CD4-positive, alpha-beta T cell treated with Interleukin-6 for 4 hours (primary cell): ENCODE measurements around the gene PCDHB4.
A peak's percentile ranks its signal among the peaks of the same experiment; 100 is the strongest.
"Not testable (repeated sequence)": the region's sequence is repeated elsewhere in the genome, so short reads cannot be mapped to it uniquely, and the experiment has no call there.

Source experiments
- DNase-seq: peaks from one replicate; pipeline ENCODE4 v3.0.0-alpha.2; 2020; ENCODE audit warnings: mixed read lengths

Gene PCDHB4

DNA sequence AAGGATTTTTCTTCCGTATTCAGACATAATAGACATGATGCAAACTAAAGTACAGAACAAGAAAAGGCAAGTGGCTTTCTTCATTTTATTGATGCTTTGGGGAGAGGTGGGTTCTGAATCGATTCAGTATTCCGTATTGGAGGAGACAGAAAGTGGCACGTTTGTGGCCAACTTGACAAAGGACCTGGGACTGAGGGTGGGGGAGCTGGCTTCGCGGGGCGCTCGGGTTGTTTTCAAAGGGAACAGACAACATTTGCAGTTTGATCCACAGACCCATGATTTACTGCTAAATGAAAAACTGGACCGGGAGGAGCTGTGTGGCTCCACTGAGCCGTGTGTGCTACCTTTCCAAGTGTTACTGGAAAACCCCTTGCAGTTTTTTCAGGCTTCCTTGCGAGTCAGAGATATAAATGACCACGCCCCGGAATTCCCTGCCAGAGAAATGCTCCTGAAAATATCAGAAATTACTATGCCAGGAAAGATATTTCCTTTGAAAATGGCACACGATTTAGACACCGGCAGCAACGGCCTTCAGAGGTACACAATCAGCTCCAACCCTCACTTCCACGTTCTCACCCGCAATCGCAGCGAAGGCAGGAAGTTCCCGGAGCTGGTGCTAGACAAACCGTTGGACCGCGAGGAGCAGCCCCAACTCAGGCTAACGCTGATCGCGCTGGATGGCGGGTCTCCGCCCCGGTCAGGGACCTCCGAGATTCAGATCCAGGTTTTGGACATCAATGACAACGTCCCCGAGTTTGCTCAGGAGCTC lies 28.8 kb downstream of the PCDHB4 start:
- no peak for DNase-seq

GRCh38 chr5:141150993-141151325 lies 29.3 kb downstream of the PCDHB4 start:
- no peak for DNase-seq

DNA sequence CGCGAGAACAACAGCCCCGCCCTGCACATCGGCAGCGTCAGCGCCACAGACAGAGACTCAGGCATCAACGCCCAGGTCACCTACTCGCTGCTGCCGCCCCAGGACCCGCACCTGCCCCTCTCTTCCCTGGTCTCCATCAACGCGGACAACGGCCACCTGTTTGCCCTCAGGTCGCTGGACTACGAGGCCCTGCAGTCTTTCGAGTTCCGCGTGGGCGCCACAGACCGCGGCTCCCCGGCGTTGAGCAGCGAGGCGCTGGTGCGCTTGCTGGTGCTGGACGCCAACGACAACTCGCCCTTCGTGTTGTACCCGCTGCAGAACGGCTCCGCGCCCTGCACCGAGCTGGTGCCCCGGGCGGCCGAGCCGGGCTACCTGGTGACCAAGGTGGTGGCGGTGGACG lies 30.0 kb downstream of the PCDHB4 start:
- not testable (repeated sequence) for DNase-seq

- DNase-seq = not testable (repeated sequence)
Measured at GRCh38 chr5:141152096-141152495, 30.5 kb downstream of the PCDHB4 start.

DNA sequence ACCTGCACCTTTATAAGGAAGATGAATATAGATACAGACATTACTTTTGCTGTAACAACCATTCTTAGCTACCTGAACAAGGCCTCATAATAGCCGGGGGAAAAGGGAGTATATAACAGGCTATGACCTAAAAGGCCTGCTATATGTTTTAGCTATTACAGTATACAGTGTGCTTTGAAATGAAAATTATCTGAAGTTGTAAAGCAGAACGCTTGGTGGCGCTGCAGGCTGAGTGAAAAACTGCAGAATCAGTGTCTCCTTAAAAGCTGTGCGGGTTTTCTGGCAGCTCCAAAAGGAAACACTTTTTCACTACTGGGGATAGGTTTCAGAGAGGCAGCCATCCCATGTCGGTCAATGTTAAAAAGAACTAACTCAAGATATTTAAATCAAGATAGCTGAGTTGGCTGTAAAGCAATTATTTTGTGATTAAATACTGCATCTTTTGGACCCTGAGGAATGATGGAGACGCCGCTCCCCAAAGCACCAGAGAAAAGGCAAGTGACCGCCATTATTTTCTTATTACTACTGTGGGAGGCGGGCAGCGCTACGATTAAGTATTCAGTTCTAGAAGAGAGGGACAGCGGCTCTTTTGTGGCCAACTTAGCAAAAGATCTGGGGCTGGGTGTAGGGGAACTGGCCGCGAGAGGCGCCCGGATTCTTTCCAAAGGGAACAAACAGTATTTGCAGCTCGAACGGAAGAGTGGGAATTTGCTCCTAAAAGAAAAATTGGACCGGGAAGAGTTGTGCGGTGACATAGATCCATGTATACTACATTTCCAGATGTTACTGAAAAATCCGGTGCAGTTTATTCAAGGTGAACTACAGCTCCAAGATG lies 34.1 kb downstream of the PCDHB4 start:
- DNase-seq = no peak

DNA sequence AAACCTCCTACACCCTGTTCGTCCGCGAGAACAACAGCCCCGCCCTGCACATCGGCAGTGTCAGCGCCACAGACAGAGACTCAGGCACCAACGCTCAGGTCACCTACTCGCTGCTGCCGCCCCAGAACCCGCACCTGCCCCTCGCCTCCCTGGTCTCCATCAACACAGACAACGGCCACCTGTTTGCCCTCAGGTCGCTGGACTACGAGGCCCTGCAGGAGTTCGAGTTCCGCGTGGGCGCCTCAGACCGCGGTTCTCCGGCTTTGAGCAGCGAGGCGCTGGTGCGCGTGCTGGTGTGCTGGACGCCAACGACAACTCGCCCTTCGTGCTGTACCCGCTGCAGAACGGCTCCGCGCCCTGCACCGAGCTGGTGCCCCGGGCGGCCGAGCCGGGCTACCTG lies 35.7 kb downstream of the PCDHB4 start:
- not testable (repeated sequence) for DNase-seq

GRCh38 chr5:141157901-141158300 lies 36.3 kb downstream of the PCDHB4 start:
- DNase-seq = not testable (repeated sequence)

- DNase-seq = peak; percentile 11
Measured at GRCh38 chr5:141172381-141173204, 51.0 kb downstream of the PCDHB4 start, which contains the start of gene PCDHB7. Gene PCDHB7, plus strand, starts transcription at chr5:141172644. Its CDS starts 192 bp downstream, at chr5:141172836.

- DNase-seq = not testable (repeated sequence)
Measured at GRCh38 chr5:141174291-141175104, 52.9 kb downstream of the PCDHB4 start.
